Measurements from ENCODE around the gene YIF1B.
A peak's percentile ranks its signal among the peaks of the same experiment; 100 is the strongest.
"Not testable (repeated sequence)": the region's sequence is repeated elsewhere in the genome, so short reads cannot be mapped to it uniquely, and the experiment has no call there.

YIF1B gene, protein sequence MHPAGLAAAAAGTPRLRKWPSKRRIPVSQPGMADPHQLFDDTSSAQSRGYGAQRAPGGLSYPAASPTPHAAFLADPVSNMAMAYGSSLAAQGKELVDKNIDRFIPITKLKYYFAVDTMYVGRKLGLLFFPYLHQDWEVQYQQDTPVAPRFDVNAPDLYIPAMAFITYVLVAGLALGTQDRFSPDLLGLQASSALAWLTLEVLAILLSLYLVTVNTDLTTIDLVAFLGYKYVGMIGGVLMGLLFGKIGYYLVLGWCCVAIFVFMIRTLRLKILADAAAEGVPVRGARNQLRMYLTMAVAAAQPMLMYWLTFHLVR

DNA sequence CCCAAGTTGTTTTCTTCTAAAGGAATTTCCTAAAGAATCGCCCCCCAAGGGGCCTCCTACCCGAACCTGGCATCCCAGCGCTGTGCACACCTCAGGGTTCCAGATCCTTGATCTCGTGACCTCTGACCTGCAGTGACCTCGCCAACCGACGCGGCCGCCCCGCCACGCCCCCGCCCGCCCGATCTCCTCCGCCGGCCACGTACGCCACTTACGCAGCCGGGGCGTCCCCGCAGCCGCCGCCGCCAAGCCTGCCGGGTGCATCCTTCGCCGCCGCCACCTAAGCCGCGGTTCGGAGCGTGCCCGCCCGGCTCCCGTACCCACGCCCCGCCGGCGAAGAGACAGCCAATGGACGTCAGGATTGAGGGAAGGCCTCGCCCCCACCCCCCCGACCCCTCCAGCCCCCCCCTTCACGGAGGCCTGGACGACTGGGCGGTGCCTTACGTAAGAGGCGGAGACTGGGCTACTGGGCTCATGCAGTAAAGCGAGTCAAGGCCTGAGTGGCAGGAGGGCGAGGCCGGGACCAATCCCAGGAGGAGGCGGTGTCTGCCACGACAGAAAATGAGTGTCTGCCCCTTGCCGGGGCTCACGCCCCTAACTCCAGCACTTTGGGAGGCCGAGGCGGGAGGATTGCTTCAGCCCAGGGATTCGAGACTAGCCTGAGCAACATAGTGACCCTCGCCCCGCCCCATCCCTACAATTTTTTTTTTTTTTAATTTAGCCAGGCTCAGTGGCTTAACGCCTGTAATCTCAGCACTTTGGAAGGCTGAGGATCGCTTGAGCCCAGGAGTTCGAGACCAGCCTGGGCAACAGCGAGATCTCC, at the start of gene YIF1B:
TSS of gene YIF1B (minus strand) at position 291 of the 820 bp plus-strand sequence. CDS start at position 261, 30 bp downstream.
- DNase-seq, result peak; percentile 82

DNA sequence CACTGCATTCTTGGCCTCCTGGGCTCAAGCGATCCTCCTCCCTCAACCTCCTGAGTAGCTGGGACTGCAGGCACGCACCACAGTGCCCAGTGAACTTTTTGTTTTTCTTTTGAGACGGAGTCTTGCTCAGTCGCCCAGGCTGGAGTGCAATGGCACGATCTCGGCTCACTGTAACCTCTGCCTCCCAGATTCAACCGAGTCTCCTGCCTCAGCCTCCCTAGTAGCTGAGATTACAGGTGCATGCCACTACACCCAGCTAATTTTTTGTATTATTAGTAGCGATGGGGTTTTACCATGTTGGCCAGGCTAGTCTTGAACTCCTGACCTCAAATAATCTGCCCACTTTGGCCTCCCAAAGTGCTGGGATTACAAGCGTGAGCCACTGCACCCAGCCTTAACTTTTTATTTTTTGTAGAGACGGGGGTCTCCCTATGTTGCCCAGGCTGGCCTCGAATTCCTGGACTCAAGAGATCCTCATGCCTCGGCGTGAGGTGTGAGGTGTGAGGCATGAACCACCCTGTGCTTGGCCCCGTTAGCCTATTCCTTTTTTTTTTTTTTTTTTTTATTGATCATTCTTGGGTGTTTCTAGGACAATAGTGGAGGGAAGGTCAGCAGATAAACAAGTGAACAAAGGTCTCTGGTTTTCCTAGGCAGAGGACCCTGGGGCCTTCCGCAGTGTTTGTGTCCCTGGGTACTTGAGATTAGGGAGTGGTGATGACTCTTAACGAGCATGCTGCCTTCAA, 47.4 kb upstream of the YIF1B start:
- not testable (repeated sequence) for DNase-seq

DNA sequence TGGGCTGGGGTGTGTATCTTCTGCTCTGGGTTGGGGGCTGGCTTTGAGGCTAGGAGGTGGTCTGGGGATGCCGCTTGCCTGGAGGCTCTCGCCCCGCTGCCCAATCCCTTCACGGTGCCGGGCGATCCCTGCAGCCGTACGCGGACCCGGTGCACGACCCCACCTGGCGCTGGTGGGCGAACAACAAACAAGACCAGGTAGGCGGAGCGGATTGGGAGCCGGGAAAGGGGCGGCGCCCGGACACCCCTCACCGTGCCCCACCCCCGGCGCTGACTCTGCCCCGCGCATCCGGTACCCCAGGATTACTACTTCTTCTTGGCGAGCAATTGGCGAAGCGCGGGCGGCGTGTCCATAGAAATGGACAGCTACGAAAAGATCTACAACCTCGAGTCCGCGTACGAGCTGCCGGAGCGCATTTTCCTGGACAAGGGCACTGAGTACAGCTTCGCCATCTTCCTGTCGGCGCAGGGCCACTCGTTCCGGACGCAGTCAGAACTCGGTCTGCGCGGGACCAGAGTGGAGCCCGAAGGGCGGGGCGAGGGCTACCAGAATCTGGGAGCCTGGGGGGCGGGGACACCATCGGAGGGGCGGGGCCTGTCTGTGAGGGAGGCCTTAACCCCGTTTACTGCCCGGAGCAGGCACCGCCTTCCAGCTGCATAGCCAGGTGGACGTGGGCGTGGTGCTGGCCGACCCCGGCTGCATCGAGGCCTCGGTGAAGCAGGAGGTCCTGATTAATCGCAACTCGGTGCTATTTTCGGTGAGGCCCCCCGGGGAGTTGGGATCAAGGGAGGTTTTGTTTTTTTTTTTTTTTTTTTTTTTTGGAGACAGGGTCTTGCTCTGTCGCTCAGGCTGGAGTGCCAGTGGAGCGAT, 46.6 kb upstream of the YIF1B start:
- no peak for DNase-seq

DNA sequence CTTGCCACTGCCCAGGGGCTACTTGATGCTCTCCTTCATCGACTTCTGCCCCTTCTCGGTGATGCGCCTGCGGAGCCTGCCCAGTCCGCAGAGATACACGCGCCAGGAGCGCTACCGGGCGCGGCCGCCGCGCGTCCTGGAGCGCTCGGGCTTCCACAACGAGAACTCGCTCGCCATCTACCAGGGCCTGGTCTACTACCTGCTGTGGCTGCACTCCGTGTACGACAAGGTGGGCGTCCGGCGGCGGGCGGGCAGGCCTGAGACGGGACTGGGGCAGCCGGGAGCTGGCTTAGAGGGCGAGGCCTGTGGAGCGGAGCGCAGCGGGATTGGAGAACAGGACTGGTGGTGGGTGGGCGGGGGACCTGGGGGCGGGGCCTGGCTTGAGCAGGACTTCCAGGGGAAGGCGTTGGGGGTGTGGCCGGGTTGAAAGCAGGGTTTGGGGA, 45.9 kb upstream of the YIF1B start:
- no peak for DNase-seq

DNA sequence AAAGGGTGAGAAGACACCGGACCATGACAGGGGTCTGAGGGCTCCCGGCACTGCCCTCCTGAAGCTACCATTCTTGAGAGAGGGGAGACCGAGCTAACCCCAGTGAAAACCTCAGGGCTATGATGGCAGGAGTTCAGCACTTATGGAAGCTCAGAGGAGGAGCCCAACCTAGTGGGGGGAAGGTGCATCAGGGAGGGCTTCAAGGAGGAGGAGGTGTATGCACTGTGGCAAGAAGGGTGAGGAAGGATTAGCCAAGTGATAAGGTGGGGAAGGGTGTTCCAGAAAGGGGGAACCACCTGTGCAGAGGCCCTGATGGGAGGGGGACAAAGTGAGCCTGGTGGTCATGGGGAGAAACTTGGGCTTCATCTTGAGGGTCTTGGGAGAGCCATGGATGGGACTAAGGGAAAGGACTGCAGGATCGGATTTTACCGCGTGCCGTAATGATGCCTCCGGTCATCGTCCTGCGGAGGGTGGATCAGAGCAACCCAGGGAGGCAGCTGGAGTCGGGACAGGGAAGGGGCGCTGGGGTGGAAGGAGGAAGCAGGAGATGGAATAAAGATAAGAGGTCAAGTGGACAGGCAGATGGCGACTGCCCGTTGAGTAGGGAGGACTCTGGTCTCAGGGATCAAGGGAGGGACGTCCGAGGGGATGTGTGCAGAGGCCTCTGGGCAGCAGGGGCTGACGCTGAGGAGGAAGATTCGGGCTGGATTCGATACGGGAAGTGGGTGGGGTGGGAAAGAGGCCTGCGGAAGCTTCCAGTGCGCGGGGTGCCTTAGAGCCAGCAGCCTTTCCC, 45.3 kb upstream of the YIF1B start:
- no peak for DNase-seq

DNA sequence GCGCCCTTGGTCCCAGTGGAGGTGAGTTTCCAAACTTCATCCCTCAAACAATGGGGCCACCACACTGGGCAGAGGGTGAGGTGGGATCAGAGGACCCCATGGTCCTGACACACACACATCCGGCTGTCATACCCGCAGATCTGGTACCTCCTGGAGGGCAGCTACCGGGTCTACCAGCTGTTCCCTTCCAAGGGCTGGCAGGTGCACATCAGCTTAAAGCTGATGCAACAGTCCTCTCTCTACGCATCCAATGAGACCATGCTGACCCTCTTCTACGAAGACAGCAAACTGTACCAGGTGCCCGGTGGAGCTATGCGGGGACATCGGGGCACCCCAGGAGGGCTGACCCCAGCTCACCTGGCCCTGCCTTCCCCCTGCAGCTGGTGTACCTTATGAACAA, 44.6 kb upstream of the YIF1B start:
- DNase-seq, result no peak

DNA sequence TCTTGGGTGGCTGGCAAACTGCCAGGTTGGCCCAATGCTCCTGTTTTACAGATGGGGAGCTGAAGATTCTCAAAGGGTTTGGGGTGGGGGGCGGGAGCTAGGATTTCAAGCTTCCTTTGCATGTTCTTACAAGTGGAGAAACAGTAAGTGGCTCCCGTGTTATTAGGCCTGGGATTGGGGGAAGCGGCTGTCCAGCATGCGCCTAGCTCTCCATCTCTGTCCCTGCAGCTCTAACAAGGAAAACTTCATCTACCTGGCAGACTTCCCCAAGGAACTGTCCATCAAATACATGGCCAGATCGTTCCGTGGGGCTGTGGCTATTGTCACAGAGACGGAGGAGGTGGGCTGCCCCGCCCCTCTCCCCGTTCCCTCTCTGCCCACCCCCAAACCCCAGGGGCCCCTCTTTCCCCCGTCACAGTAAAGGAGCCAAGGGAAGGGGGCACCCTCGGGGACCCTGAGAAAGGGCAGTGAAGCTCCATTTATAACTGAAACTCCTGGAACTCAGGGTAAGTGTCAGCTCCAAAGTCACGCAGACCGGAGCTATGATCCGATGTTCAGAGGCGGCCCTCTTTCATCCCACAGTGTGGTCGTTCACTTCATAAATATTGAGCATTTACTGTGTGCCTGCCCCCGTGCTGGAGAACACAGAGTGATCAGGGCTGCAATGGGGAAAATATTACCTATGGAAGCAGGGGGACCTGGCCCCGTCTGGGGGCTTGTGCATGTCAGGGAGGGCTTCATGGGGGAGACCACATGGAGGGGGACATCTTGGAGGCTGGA, 43.7 kb upstream of the YIF1B start:
- DNase-seq, result no peak

DNA sequence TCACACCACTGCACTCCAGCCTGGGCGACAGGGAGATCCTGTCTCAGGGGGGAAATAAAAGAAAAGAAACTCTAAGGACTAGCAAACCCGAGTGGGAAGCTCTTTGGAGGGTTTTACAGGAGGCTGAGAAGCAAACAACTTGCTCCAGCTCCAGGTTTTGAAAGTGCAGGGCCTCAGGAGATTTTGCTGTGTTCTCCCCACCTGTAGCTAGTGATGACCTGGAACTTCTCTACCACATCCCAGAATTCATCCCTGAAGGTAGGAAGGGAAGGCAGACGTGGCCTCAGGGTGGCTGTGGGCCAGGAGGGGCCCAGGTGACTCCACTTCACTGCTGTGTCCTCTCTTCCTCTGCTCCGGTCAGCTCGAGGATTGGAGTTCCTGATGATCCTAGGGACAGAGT, 42.3 kb upstream of the YIF1B start:
- no peak for DNase-seq

DNA sequence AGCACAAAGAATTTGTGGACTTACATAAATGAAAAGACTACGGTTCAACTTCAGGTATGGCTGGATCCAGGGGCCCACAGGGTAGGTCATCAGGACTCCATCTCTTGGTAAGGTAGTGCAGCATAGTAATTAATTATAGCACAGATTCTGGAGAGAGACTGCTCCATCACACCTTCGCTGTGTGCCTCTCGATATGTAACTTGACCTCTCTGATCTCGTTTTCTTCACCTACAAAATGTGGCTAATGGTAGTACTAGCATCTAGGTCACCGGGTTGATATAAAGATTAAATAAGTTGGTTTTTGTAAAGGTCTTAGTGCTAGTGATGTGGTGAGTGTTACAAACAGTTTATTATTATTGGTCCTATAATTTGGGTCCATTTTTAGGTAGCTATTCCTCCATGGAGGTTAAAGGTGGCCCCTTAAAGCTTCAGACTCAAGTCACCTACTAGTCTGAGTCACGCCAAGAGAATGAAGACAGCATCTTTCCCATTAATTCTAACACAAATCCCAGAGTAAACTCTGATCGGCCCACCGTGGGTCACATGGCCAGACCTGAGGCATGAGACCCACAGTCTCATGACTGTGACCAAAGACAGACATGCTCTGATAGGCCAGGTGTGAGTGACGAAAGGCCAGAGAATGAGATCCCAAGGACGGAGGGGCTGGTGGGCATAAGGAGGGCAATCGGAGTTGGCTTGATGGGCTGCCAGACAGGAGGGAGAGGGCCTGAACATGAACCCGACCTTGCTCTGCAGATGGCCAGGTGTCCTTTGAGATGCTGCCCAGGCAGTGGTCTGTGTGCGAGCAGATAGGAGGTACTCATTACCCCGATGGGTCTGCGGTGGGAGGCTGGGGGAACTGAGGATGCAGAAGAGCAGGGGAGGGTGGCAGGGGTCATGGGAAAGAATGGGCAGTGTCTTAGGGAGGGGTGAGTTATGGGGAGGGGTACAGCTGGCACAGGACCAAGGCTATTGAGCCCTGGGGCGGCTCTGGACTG, 40.3 kb upstream of the YIF1B start:
- DNase-seq, result no peak

DNA sequence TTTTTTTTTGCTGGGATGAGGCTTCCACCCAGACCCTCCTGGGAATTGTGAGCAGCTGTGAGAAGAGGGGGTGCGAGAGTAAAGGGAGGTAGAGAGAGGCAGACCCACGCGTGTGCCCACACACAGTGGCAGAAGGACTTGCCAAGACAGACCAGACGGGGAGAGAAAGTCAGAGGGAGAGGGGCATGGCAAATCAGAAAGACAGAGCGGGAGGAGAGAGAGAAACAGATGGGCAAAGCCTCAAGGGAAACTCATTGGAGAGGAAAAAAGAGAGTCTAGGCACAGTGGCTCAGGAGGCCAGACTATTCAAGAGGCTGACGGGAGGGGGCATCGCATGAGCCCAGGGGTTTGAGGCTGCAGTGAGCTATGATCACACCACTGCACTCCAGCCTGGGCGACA, 36.9 kb upstream of the YIF1B start:
- DNase-seq, result no peak

DNA sequence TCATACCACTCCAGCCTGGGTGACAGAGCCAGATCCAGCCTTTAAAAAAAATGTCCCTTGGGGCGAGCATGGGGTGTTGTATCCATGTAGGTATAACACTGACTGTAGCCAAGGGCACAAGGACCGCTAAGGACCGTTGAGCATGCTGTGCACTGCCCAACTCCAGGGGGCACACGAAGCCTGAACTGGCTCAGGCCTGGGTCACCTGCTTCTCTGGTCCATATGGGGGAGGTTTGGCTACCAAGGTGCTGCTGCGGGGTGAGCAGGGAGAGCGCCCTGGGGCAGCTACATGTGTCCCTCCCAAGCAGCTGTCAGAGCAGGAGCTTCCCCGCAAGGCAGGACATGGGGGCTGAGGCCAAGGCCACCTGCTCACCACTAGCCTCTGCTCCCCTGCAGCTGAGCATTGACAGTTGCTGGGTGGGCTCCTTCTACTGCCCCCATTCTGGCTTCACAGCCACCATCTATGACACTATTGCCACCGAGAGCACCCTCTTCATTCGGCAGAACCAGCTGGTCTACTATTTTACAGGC, 36.2 kb upstream of the YIF1B start:
- no peak for DNase-seq

DNA sequence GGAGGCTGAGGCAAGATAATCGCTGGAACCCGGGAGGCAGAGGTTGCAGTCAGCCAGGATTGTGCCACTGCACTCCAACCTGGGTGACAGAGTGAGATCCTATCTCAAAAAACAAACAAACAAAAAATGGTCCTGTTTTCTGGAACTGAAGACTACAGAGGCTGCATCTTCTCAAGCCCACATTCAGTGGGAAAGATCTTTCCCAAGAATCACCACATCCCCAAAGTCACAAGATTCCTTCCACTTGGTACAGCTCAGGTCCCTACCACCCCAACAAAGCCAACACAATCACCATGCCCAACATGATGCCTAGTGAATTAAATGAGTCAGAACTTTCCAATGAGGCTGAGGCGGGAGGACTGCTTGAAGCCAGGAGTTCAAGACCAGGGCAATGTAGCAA, 35.1 kb upstream of the YIF1B start:
- no peak for DNase-seq

DNA sequence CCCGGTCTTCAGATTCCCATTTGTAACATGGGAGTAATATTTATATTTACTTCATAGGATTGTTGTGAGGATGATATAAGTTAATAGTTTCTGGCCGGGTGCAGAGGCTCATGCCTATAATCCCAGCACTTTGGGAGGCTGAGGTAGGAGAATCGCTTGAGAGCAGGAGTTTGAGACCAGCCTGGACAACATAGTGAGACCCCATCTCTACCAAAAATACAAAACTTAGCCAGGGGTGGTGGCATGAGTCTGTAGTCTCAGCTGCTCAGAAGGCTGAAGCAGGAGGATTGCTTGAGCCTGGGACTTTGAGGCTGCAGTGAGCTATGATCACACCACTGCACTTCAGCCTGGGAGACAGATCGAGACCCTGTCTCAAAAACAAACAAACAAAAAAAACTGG, 31.1 kb upstream of the YIF1B start:
- no peak for DNase-seq

DNA sequence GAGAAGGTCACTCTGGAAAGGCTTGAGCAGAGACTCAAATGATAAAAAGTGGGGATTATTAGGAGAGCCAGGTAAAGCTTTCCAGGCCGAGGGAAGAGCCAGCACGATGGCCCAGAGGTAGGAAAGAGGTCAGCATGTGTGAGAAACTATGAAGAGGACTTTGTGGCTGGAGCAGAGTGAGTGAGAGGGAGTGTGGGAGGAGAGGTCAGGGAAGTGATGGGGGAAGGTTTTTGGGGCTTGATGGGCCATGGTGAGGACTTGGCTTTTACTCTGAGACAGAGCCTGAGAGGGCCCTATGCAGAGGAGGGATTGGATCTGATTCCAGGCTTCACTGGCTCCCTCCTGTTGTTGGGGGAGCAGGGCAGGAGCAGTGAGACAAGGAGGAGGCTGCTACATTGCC, 25.2 kb upstream of the YIF1B start:
- no peak for DNase-seq

DNA sequence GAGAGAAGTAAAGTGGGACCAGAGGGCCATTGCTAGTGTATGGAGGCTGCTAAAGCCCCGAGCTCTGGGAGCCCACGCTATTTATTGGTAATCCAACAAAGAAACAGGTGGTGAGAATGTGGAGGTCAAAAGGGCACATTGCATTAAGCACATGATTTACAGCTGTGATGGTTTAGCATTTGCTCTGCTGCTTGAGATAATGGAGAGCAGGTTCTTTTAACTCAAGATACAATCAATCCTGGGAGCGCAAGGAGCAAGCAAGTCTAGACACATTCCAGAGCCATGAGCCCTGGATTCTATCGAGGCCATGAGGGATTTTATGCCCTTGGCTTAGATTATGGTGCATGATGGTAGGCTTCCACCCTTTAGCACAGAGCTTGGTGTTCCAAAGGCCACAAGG, 23.3 kb upstream of the YIF1B start:
- not testable (repeated sequence) for DNase-seq

DNA sequence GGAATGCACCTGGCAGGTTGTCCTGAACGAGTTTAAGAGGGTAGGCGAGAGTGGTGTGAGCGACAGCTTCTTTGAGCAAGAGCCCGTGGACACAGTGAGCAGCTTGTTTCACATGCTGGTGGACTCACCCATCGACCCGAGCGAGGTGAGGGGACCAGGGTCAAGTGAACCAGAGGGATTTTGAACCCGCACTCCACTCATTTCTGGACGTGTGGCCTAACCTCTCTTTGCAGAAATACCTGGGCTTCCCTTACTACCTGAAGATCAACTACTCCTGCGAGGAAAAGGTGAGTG, 21.6 kb upstream of the YIF1B start:
- no peak for DNase-seq

DNA sequence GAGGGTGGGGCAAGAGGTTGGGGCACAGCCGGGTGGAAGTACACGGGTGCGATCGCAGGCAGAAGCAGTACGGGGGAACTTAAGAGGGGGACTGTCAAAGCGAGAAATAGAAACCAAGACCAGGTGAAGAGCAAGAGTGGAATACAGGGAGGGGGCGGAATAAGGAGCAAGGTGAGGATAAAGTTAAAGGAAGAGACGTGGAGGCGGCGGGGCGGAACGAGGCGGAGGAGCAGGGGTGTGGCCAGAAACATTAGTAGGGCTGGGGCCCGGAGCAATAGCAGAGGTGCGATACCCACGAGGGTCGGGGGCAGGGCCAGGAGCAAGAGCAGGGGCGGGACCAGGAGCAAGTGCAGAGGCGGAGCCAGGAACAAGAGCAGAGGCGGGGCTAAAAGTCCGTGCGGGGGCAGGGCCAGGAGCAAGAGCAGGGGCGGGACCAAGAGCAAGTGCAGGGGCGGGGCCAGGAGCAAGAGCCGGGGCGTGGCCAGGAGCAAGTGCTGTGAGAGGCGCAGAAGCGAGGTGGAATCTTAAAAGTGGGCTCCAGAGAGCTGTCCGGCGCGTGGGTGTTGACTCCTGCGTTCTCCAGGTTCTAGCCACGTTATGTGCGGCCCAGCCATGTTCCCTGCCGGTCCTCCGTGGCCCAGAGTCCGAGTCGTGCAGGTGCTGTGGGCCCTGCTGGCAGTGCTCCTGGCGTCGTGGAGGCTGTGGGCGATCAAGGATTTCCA, 21.1 kb upstream of the YIF1B start:
- DNase-seq, result peak; percentile 56

DNA sequence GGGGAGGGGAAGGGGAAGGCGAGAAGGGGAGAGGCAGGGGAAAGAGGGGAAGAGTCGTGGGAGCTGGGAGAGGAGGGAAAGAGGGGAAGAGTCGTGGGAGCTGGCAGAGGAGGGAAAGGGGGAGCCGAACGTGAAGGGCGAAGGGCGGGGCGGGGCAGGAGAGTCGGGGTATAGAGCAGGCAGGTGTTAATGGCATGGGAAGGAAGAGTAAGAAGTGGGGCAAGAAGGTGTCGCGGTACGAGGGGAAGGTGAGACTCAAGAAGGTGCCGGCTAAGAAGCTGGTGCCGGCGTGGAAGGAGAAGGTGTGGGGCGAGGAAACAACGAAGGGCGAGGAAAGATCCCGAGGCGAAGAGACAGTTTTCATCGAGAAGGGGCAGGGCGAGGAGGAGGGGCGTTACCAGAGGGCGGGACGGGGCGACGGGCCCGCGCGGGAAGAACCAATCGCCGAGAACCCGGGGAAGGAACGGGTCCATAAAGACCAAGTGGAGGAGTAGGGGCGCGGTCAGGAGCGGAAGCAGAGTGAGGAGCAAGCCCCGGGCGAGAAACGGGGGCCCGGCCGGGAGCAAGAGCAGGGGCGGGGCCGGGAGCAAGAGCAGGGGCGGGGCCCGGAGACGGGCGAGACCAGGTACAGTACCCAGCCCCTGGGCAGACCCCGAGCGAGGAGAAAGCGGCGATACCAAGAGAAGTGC, 20.3 kb upstream of the YIF1B start:
- peak; percentile 60 for DNase-seq
